ENCODE results near the gene BRD9.
"Not testable (repeated sequence)": the region's sequence is repeated elsewhere in the genome, so short reads cannot be mapped to it uniquely, and the experiment has no call there.

DNA sequence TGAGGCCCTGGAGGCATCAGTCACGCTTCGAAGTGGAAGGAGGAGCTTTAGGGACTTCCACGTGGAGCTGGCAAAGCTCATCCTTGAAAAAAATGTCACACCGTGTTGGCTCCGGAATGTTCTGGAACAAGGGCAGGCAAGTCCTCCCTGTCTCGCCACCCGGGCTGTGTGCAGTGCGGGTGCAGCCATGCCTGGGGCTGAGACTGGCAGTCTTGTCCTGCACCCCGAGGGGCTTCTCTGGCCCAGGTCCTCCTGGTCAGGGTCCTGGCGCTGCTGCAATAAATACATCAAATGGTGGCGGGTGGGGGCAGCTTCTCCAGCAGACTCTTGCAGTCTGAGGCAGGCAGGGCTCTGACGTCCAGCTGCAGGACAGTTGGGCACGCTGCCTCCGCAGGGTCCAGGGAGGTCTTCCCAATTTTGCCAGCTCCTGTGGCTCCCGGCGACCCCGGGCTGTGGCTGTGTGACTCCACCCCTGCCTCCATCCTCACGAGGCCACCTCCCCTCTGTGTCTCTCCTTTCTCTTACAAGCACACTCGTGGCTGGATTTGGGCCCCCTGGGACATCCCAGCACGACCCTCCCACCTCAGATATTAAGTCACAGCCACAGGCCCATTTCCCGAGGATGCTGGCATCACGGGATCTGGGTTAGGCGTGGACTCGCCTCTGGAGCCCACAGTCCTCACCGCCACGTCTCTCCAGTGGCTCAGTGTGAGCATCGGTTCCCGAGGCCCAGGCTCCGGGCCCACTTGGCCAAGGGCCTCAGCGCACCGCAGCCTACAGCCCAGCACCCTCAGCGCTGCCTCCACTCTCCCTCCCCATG, 50.0 kb downstream of the BRD9 start:
- TF ChIP-seq, protein P1, sequence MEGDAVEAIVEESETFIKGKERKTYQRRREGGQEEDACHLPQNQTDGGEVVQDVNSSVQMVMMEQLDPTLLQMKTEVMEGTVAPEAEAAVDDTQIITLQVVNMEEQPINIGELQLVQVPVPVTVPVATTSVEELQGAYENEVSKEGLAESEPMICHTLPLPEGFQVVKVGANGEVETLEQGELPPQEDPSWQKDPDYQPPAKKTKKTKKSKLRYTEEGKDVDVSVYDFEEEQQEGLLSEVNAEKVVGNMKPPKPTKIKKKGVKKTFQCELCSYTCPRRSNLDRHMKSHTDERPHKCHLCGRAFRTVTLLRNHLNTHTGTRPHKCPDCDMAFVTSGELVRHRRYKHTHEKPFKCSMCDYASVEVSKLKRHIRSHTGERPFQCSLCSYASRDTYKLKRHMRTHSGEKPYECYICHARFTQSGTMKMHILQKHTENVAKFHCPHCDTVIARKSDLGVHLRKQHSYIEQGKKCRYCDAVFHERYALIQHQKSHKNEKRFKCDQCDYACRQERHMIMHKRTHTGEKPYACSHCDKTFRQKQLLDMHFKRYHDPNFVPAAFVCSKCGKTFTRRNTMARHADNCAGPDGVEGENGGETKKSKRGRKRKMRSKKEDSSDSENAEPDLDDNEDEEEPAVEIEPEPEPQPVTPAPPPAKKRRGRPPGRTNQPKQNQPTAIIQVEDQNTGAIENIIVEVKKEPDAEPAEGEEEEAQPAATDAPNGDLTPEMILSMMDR (IDR thresholded peaks at IDR 0.05), result not testable (repeated sequence)
- not testable (repeated sequence) for TF ChIP-seq POLR2AphosphoS5 (IDR thresholded peaks at IDR 0.05; ENCODE audit: insufficient read depth in 1 of 2, low read depth in 1 of 2); POLR2A (IDR thresholded peaks at IDR 0.05)

Data from vagina (tissue), 2 donors.